BE2C (cell line): ENCODE measurements around the gene LTBP1.

Experiments used
- DNase-seq: peaks from one replicate; pipeline ENCODE4 v3.0.0-alpha.2; 2020
- H3K27me3 ChIP-seq: fragments of 250-450 bp; sonication (Bioruptor Pico); 2 replicates; pipeline ENCODE4 v1.5.1; 2020; ENCODE audit warnings: mild to moderate bottlenecking
- H3K36me3 ChIP-seq: fragments of 250-450 bp; sonication (Bioruptor Pico); 2 replicates; pipeline ENCODE4 v1.5.1; 2020; ENCODE audit warnings: mild to moderate bottlenecking
- H3K4me1 ChIP-seq: fragments of 250-450 bp; sonication (Bioruptor Pico); 2 replicates; pipeline ENCODE4 v1.5.1; 2020
- H3K4me3 ChIP-seq: 2 replicates; pipeline ENCODE4 v1.5.1; 2011; ENCODE audit warnings: low read depth, low read length
- H3K9me3 ChIP-seq: fragments of 250-450 bp; sonication (Bioruptor Pico); 2 replicates; pipeline ENCODE4 v1.5.1; 2020
- CTCF ChIP-seq: IDR thresholded peaks from 2 replicates; pipeline ENCODE4 v1.5.1; 2012; ENCODE audit warnings: mild to moderate bottlenecking, low read depth, low read length

The LTBP1 gene

GRCh38 chr2:33067598-33067997 is 120.8 kb downstream of the LTBP1 start:
- no peaks in the 10 kb centered on the region for H3K9me3 ChIP-seq
- no peak for DNase-seq
- no peaks in the 10 kb centered on the region for H3K36me3 ChIP-seq
- H3K4me3 ChIP-seq, result no peak overlapping the region
- no peaks in the 10 kb centered on the region for H3K4me1 ChIP-seq
- TF ChIP-seq CTCF, result no peak
- no peaks in the 10 kb centered on the region for H3K27me3 ChIP-seq

GRCh38 chr2:33068261-33068660 is 121.5 kb downstream of the LTBP1 start:
- Histone ChIP-seq H3K9me3 (no peaks in the 10 kb centered on the region), H3K27me3 (no peaks in the 10 kb centered on the region), H3K4me3 (no peak overlapping the region), H3K36me3 (no peaks in the 10 kb centered on the region), H3K4me1 (no peaks in the 10 kb centered on the region)
- TF ChIP-seq CTCF, result no peak
- DNase-seq, result no peak

GRCh38 chr2:33069894-33070651 is 123.3 kb downstream of the LTBP1 start:
- no peaks in the 10 kb centered on the region for H3K36me3 ChIP-seq
- H3K9me3 ChIP-seq, result no peaks in the 10 kb centered on the region
- H3K4me1 ChIP-seq, result no peaks in the 10 kb centered on the region
- TF ChIP-seq CTCF, result no peak
- H3K27me3 ChIP-seq, result no peaks in the 10 kb centered on the region
- H3K4me3 ChIP-seq, result no peak overlapping the region
- no peak for DNase-seq

- H3K4me1 ChIP-seq, result no peaks in the 10 kb centered on the region
- H3K4me3 ChIP-seq, result no peak overlapping the region
- no peak for DNase-seq
- no peak for TF ChIP-seq CTCF
- H3K27me3 ChIP-seq, result no peaks in the 10 kb centered on the region
- no peaks in the 10 kb centered on the region for H3K9me3 ChIP-seq
- no peaks in the 10 kb centered on the region for H3K36me3 ChIP-seq
These were observed 124.8 kb downstream of the LTBP1 start for GRCh38 chr2:33071591-33071990.

GRCh38 chr2:33072614-33073013 is 125.9 kb downstream of the LTBP1 start:
- DNase-seq, result no peak
- H3K9me3 ChIP-seq, result no peaks in the 10 kb centered on the region
- H3K27me3 ChIP-seq, result no peaks in the 10 kb centered on the region
- H3K36me3 ChIP-seq, result no peaks in the 10 kb centered on the region
- H3K4me3 ChIP-seq, result no peak overlapping the region
- H3K4me1 ChIP-seq, result no peaks in the 10 kb centered on the region
- TF ChIP-seq CTCF, result no peak

- H3K4me3 ChIP-seq, result no peak overlapping the region
- TF ChIP-seq CTCF, result no peak
- H3K36me3 ChIP-seq, result no peaks in the 10 kb centered on the region
- H3K4me1 ChIP-seq, result no peaks in the 10 kb centered on the region
- no peaks in the 10 kb centered on the region for H3K27me3 ChIP-seq
- H3K9me3 ChIP-seq, result no peaks in the 10 kb centered on the region
- no peak for DNase-seq
These were observed 126.3 kb downstream of the LTBP1 start for GRCh38 chr2:33073018-33073417.
